Hepatocyte (in vitro differentiated cells): ENCODE results near the gene TM4SF4.

ENCODE experiments used
- EZH2phosphoT487 ChIP-seq: fragments of 200-600 bp; sonication (generic); IDR thresholded peaks from one replicate; pipeline ENCODE4 v1.6.1; 2018; ENCODE audit warnings: antibody characterized with exemption, mild to moderate bottlenecking, low read depth, moderate library complexity; ENCODE audit not compliant: unreplicated experiment, severe bottlenecking
- TF ChIP-seq, protein P1 (sequence below): fragments of 200-600 bp; sonication (generic); IDR thresholded peaks from 2 replicates; pipeline ENCODE4 v1.5.1; 2016; ENCODE audit warnings: antibody characterized with exemption, mild to moderate bottlenecking; ENCODE audit not compliant: poor library complexity

DNA sequence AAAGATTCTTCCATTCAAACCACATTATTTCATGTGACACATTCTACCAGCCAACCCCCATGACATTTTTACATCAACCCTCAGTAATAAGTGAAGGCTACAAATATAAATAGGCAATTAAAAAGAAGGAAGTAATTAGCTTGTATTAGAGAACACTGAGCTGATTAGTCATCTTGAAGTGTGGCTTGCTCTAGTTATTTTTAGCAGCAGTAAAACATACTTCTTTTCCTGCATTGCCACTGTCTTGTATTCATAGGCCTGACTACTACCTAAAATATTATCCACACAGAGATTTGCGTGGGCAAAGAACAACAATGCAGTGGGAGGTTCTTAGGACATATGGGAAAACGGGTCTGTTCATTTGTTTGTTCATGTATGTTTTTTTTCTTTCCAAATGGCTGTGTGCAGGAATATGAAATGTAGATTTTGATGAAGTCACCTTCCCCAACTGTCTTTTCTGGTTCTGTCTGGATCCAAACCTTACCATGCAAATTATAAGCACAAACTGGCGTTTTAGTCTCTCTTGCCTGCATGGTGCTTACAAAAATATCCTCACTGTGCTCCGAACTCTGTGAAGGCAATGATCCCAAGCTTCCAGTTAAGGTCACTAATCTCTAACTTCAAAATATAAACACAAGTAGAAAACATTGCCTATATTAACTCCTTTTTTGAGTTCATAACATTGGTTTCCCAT lies 31.5 kb upstream of the TM4SF4 start:
- TF ChIP-seq, protein P1, sequence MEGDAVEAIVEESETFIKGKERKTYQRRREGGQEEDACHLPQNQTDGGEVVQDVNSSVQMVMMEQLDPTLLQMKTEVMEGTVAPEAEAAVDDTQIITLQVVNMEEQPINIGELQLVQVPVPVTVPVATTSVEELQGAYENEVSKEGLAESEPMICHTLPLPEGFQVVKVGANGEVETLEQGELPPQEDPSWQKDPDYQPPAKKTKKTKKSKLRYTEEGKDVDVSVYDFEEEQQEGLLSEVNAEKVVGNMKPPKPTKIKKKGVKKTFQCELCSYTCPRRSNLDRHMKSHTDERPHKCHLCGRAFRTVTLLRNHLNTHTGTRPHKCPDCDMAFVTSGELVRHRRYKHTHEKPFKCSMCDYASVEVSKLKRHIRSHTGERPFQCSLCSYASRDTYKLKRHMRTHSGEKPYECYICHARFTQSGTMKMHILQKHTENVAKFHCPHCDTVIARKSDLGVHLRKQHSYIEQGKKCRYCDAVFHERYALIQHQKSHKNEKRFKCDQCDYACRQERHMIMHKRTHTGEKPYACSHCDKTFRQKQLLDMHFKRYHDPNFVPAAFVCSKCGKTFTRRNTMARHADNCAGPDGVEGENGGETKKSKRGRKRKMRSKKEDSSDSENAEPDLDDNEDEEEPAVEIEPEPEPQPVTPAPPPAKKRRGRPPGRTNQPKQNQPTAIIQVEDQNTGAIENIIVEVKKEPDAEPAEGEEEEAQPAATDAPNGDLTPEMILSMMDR, result no peak
- no peak for TF ChIP-seq EZH2phosphoT487
